ENCODE results near the gene CERS5.

The CERS5 gene

DNA sequence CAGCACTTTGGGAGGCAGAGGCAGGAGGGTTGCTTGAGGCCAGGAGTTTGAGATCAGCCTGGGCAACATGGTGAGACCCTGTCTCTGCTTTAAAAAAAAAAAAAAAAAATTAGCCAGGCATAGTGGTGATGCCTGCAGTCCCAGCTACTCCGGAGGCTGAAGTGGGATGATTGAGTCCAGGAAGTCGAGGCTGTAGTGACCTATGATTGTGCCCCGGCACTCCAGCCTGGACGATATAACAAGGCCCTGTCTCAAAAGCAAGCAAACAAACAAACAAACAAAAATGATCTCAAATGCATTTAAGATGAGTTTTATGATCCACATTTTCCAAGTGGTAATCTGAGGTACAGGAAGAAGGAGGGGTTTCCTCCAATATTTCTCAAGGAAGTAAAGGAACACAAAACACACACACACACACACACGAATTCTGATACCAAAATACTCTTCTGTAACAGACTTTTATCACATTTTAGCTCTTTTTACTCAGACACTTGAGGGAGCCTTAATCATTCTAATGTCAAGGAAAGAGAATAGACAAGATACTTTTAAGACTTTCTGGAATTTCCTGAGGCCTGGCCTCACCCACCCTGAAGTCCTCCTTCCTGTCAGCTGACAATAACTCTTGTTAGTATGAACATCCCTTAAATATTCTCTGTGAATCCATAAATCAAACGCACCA is 44.4 kb upstream of the CERS5 start:
- DNase-seq (ENCODE audit: extremely low spot score) = no peak
- no peak for TF ChIP-seq CTCF (IDR thresholded peaks at IDR 0.05; ENCODE audit: control extremely low read depth, extremely low read depth, low read depth, missing control alignments)
- ChIA-PET POLR2A (interaction anchor here (0.6 to 1.5 kb wide), 3 partner anchors 10 to 815 kb away, joined by 3 to 4 read pairs (median 3); no protein-coding TSS in a partner anchor), CTCF (interaction anchor here (1.1 to 3.8 kb wide), 8 partner anchors 10 to 298 kb away, joined by 3 to 18 read pairs (median 4); partner anchors contain the start of gene COX14)

DNA sequence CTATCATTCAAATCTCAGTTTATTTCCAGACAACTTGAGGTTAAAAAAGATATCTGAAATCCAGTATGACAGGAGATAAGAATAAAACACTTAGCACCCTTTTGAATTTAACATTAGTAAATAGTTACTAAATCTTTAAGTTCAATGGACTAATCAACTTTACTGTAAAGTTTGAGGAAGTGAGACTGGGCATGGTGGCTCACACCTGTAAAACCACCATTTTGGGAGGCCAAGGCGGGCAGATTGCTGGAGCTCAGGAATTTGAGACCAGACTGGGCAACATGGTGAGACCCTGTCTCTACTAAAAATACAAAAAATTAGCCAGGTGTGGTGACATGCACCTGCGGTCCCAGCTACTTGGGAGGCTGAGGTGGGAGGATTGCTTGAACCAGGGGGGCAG is 40.3 kb upstream of the CERS5 start:
- DNase-seq (ENCODE audit: extremely low spot score) = no peak
- ChIA-PET POLR2A (no interaction called here), CTCF (interaction anchor here (1.0 to 1.4 kb wide), 2 partner anchors 9 to 11 kb away, joined by 3 to 8 read pairs; no protein-coding TSS in a partner anchor)
- no peak for TF ChIP-seq CTCF (IDR thresholded peaks at IDR 0.05; ENCODE audit: control extremely low read depth, extremely low read depth, low read depth, missing control alignments)

DNA sequence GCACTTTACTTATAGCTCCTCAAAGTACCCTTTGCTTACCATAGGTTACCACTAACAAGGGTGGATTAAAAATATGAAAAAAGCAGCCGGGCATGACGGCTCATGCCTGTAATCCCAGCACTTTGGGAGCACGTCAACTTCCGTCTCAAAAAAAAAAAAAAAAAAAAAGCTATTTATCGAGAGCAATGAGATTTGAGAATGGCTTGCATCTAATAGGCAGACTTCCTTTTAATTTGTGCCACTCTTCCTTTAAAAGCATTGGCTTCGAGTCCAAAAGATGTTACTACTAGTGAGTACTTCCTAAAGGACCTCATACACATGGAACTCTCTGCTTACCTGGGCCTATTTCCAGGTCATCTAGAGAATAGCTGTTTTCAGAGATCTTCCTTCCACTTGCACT is 38.5 kb upstream of the CERS5 start:
- TF ChIP-seq CTCF (IDR thresholded peaks at IDR 0.05; ENCODE audit: control extremely low read depth, extremely low read depth, low read depth, missing control alignments) = no peak
- POLR2A ChIA-PET = interaction anchor here (0.6 kb wide), 1 partner anchor 259 kb away, joined by 3 read pairs; no protein-coding TSS in a partner anchor
- CTCF ChIA-PET = interaction anchor here (0.8 to 2.6 kb wide), 3 partner anchors 11 to 23 kb away, joined by 3 to 7 read pairs (median 5); no protein-coding TSS in a partner anchor
- DNase-seq (ENCODE audit: extremely low spot score) = no peak

GRCh38 chr12:50203691-50204090 is 36.5 kb upstream of the CERS5 start:
- POLR2A ChIA-PET = no interaction called here
- DNase-seq (ENCODE audit: extremely low spot score) = no peak
- CTCF ChIA-PET = interaction anchor here (0.6 to 2.6 kb wide), 6 partner anchors 9 to 1137 kb away, joined by 3 to 7 read pairs (median 3); no protein-coding TSS in a partner anchor
- TF ChIP-seq CTCF (IDR thresholded peaks at IDR 0.05; ENCODE audit: control extremely low read depth, extremely low read depth, low read depth, missing control alignments) = no peak

GRCh38 chr12:50201987-50202521 is 34.9 kb upstream of the CERS5 start:
- no peak for TF ChIP-seq CTCF (IDR thresholded peaks at IDR 0.05; ENCODE audit: control extremely low read depth, extremely low read depth, low read depth, missing control alignments)
- ChIA-PET CTCF (no interaction called here), POLR2A (no interaction called here)
- no peak for DNase-seq (ENCODE audit: extremely low spot score)

GRCh38 chr12:50200552-50201273 is 33.5 kb upstream of the CERS5 start:
- no peak for TF ChIP-seq CTCF (IDR thresholded peaks at IDR 0.05; ENCODE audit: control extremely low read depth, extremely low read depth, low read depth, missing control alignments)
- CTCF ChIA-PET = interaction anchor here (2.9 kb wide), 1 partner anchor 10 kb away, joined by 12 read pairs; no protein-coding TSS in a partner anchor
- no peak for DNase-seq (ENCODE audit: extremely low spot score)
- POLR2A ChIA-PET = no interaction called here
